ENCODE results near the gene GNAZ. TPM values are rescaled to one million over a fixed set of nuclear protein-coding genes. Genes with fewer than 3 reads are reported as not detected.
"Not testable (repeated sequence)": the region's sequence is repeated elsewhere in the genome, so short reads cannot be mapped to it uniquely, and the experiment has no call there.

Gene GNAZ
- total and polyA plus RNA-seq, 8 donors = 1.7 to 4.7 (median 3.9) TPM

DNA sequence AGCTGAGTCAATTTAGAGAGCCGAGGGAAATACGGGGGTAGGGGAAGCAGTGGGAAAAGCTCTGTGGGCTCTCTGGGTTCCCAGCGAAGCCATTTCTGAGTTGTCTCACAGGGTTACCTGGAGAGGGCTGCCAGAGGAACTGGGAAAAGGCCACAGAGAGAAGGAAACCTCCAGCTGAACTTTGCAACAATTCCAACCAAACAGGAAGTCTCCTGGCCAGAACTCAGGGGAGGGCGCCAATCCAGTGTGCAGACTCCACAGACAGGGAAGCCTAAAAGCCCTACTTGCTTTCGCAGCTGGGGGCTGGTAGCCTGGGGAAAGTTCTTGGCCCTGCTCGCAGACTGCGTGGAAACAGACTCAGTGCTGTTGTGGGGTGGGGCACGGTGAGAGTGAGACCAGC, 23.1 kb upstream of the GNAZ start:
- no peak for DNase-seq
- ATAC-seq = no peak
- Histone ChIP-seq H3K4me3 (no peak overlapping the region), H3K4me1 (no peaks in the 10 kb centered on the region), H3K27ac (no peak overlapping the region), H3K36me3 (no peaks in the 10 kb centered on the region), H3K9me3 (peaks cover 0 to 12% of the 10 kb centered on the region in 2 donors), H3K27me3 (peaks cover 0 to 12% of the 10 kb centered on the region in 2 donors)
- intact Hi-C loops (cut with DNase I) = no loop called here
- TF ChIP-seq, protein P1, sequence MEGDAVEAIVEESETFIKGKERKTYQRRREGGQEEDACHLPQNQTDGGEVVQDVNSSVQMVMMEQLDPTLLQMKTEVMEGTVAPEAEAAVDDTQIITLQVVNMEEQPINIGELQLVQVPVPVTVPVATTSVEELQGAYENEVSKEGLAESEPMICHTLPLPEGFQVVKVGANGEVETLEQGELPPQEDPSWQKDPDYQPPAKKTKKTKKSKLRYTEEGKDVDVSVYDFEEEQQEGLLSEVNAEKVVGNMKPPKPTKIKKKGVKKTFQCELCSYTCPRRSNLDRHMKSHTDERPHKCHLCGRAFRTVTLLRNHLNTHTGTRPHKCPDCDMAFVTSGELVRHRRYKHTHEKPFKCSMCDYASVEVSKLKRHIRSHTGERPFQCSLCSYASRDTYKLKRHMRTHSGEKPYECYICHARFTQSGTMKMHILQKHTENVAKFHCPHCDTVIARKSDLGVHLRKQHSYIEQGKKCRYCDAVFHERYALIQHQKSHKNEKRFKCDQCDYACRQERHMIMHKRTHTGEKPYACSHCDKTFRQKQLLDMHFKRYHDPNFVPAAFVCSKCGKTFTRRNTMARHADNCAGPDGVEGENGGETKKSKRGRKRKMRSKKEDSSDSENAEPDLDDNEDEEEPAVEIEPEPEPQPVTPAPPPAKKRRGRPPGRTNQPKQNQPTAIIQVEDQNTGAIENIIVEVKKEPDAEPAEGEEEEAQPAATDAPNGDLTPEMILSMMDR (IDR thresholded peaks at IDR 0.05) = no peak

DNA sequence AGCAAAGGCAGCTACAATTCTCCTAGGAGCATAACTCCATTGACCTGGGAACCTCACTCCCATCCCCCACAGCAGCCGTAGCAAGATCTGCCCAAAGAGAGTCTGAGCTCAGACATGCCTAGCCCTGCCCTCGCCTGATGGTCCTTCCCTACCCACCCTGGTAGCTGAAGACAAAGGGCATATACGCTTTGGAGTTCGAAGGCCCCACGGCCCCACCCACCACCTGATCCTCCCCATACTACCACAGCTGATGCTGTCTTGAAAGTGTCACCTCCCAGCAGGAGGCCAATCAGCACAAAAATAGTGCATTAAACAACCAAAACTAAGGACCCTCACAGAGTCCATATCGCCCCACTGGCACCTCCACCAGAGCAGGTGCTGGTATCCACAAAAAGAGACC, 22.6 kb upstream of the GNAZ start:
- intact Hi-C loops (cut with DNase I) = no loop called here

DNA sequence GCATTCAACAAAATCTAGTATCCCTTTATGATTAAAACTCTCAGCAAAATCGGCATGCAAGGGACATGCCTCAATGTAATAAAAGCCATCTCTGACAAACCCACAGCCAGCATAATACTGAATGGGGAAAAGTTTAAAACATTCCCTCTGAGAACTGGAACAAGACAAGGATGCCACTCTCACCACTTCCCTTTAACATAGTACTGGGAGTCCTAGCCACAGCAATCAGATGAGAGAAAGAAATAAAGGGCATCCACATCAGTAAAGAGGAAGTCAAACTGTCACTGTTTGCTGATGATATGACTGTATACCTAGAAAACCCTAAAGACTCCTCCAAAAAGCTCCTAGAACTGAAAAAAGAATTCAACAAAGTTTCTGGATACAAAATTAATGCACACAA, 19.8 kb upstream of the GNAZ start:
- DNase-seq; H3K4me3 ChIP-seq; ATAC-seq; H3K36me3 ChIP-seq; H3K4me1 ChIP-seq; H3K27ac ChIP-seq; intact Hi-C loops (cut with DNase I); H3K27me3 ChIP-seq: not testable (repeated sequence)
- peaks cover 0 to 12% of the 10 kb centered on the region in 2 donors for H3K9me3 ChIP-seq

More for the DNA sequence above, 22.6 kb upstream of the GNAZ start:
- ATAC-seq = no peak
- no peaks in the 10 kb centered on the region for H3K36me3 ChIP-seq
- no peak overlapping the region for H3K4me3 ChIP-seq
- peaks cover 0 to 12% of the 10 kb centered on the region in 2 donors for H3K27me3 ChIP-seq
- peaks cover 0 to 12% of the 10 kb centered on the region in 2 donors for H3K9me3 ChIP-seq
- DNase-seq = no peak
- H3K4me1 ChIP-seq = no peaks in the 10 kb centered on the region
- TF ChIP-seq, protein P1 (IDR thresholded peaks at IDR 0.05) = no peak
- no peak overlapping the region for H3K27ac ChIP-seq

DNA sequence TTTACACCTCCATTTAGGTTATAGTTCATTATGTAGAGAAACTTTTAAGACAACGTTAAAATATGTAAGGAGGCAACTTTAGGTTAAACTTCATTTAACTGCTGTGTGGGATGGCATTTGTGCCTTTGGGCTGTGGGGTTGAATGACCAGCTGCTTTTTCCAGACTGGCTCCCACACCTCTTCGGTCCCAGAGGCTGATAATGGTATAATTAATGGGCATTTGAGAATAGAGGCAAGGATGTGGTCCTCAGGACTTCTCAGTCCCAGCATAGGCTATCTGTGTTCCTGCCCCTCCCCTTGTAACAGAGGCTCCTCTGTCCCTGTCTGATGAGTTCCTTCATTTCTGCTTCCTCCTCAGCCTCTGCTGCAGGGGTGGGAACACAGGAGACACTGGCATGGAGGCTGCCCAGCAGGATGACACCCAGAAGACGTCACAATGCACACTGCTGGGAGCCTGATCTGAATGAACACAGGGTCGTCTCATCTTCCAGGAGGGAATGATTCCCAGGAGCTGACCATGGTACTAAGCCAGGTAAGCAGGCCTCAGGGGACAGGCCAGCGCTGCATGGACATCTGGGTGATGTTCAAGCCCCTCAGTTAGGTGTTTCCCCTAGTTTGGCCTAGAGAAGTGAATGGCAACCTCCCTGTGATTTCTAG, 17.1 kb upstream of the GNAZ start:
- no peak overlapping the region for H3K27ac ChIP-seq
- H3K4me3 ChIP-seq = no peak overlapping the region
- intact Hi-C loops (cut with DNase I) = no loop called here
- no peaks in the 10 kb centered on the region for H3K36me3 ChIP-seq
- TF ChIP-seq, protein P1 (IDR thresholded peaks at IDR 0.05) = no peak
- no peaks in the 10 kb centered on the region for H3K27me3 ChIP-seq
- no peak for DNase-seq
- ATAC-seq = no peak
- no peaks in the 10 kb centered on the region for H3K4me1 ChIP-seq
- H3K9me3 ChIP-seq = peaks cover 0 to 9% of the 10 kb centered on the region in 2 donors

DNA sequence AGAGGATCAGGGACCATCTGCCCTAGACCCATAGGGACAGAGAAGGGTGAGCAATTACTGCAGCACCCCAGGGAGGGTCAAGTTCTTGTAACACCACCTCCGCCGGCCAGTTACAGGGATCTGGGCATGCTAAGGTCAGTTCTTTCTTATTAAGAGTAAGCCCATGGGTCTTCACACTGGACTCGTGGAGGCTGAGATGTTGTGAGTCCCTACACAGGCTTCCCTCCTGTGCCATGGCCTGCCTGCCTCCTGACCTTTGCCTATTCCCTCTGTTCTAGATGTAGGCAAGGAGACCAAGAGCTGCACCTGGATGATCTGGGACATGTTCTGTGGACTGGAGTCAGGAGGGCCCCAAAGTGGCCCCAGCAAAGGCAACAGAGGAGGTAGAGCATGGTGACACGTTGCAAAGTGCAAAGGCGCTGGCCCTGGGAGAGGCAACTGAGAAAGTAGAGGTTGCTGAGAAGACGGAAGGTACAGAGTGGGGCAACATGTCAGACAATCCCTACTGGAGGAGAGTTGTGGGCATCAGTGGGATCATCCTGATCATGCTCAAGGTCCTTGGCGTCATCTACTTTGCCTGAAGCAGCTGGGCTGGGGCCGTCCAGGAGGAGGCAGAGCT, 16.3 kb upstream of the GNAZ start:
- H3K4me3 ChIP-seq = no peak overlapping the region
- ATAC-seq (no peak), DNase-seq (no peak)
- H3K4me1 ChIP-seq = no peaks in the 10 kb centered on the region
- no peaks in the 10 kb centered on the region for H3K27me3 ChIP-seq
- intact Hi-C loops (cut with DNase I) = no loop called here
- H3K9me3 ChIP-seq = peaks cover 0 to 9% of the 10 kb centered on the region in 2 donors
- TF ChIP-seq, protein P1 (IDR thresholded peaks at IDR 0.05) = no peak
- no peak overlapping the region for H3K27ac ChIP-seq
- no peaks in the 10 kb centered on the region for H3K36me3 ChIP-seq
